Ramos (cell line): ENCODE results near the gene AKAP8.

ENCODE experiments used
- in situ Hi-C: fragments of 300-500 bp; cut with MboI; formaldehyde crosslinking; loops from one replicate; pipeline ENCODE4 v1.14.3; 2022; ENCODE audit warnings: low sequenced_read_pairs; ENCODE audit not compliant: unreplicated experiment

AKAP8 gene

DNA sequence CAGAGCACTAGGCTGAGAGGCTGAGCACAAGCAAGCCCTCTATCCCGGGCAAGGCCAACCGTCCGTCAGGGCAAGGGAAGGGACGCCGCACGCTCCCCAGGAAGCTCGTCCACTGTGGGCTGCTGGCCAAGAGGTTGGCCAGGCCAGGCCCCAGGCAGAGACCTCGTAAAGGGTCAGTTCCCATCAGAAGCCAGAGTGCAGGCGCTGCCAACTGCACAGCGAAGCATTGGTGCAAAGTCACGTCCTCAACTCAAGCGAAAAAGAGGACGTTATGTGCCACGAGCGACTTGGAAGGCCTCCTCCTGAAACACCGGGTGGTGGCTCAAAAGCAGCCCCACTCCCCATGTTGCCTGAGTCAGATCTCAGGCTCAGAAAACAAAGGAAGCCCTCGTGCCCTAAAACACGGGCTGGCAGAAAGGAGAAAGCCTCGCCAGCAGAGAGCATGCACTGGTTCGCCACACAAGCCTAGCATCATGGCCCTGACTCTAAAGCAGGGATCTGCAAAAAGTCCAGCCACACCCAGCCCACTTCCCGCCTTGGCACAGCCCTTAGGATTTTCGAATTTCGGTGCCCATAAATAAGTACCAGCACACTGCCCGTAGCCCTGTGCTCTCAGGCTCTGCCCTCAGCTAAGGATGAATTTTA is 4.7 kb downstream of the AKAP8 start:
- in situ Hi-C loops: loop anchor here (25.0 kb wide), 1 partner anchor 113 kb away; no protein-coding TSS in a partner anchor

DNA sequence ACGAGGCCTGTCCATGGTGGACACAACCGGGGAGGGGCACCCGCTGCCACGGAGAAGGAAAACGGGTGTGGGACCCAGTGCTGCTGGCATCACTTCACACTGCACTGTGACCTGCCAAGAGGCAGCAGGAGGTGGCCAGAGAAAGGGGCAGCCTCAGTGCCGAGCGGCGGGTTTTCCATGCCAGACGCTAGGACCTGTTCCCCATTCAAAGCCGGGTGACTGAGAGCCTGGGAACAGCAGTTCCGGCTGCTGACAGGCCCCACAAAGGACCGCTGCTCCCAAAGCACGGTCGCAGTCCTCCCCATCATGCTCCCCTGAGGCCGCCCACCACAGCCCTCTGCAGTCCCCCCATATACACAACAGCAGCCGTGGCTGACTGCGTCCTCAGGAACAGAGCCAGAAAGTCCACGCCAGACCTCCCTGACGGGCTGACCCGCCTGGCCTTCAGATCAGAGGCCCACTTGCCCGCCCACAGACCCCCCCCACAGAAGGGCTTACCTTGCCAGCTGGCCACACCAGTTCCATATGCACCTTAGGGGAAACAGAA is 5.4 kb downstream of the AKAP8 start:
- in situ Hi-C loops: loop anchor here (25.0 kb wide), 1 partner anchor 112 kb away; no protein-coding TSS in a partner anchor

DNA sequence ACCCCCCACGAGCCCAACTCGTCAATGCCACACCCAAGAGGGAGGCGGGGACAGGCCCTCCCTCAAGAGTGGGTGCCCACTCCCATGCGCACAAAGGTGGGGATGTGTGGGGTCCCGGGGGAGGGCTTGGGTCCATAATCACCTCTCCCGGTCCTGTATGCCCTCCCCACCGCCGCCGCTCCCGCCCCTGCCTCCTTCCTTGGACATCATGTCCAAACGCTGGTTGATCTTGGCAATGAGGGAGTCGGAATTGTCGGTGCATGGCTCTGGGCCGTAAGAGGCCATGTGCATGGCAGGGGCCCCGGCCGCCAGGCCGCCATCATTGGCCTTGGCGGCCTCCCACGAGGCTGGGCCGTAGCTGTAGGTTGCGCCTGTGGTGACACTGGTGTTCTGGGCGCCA is 5.9 kb downstream of the AKAP8 start:
- in situ Hi-C loops: loop anchor here (25.0 kb wide), 1 partner anchor 111 kb away; no protein-coding TSS in a partner anchor

DNA sequence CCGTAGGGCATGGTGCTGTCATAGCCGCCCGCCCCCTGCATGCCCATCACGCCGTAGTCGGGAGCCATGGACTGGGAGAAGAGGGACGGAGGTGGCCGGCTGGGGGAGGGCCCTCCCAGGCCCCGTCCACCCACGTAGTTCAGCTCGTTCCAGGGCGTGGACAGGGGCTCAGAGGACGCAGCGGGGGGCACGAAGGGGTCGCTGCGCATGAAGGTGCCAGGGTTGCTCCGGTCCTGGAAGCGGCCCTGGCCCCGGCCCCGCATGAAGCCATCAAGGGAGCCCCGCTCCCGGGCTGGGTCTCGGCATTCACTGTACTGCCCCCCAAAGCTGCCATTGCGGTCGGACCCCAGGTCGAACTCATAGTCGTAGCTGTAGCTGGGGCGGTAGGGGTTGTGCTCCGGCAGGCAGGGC is 6.7 kb downstream of the AKAP8 start:
- in situ Hi-C loops: loop anchor here (25.0 kb wide), 1 partner anchor 111 kb away; no protein-coding TSS in a partner anchor

DNA sequence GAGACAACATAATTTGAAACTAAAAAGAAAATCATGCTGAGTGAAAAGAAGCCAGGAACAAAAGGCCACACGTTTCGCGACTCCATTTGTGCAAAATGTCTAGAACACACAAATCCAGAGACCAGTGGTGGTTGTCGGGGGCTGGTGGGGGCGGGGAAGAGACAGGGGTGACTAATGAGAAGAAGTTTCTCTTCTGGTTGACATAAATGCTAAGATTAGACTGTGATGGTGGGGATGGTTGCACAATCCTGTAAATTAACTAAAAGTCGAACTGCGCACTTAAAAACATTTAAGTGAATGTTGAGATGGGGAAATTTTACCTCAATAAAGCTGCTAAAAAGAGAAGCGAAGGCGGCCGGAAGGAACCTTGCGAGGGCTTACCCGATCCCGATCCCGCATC is 7.1 kb downstream of the AKAP8 start:
- in situ Hi-C loops: loop anchor here (25.0 kb wide), 1 partner anchor 110 kb away; no protein-coding TSS in a partner anchor

DNA sequence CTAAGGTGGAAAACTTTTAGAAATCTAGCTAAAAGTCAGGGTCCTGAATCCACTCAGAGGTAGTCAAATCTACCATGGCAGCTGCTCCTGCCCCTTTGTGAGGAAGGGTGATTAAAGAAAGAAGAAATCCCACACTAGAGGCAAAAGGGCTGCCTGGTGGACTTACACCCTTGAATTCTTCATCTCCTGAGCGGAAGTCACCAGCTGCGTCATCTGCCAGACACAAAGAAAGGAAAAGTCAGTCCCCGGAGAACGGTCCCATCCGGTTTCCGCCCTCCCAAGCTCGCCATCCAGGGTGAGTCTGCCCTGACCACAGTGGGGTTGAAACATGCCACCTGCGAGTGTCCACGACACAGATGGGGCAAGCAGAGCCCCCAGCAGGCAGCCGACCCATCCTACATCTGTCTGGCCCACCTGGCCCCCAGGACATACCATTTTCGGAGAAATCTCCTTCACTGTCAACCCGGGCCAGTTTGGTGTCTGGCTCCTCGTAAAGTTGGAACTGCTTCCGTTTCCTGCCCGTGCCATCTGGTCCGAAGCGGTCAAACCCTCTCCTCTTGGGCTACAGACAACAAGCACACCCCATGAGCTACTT is 7.7 kb downstream of the AKAP8 start:
- in situ Hi-C loops: loop anchor here (25.0 kb wide), 1 partner anchor 110 kb away; no protein-coding TSS in a partner anchor

DNA sequence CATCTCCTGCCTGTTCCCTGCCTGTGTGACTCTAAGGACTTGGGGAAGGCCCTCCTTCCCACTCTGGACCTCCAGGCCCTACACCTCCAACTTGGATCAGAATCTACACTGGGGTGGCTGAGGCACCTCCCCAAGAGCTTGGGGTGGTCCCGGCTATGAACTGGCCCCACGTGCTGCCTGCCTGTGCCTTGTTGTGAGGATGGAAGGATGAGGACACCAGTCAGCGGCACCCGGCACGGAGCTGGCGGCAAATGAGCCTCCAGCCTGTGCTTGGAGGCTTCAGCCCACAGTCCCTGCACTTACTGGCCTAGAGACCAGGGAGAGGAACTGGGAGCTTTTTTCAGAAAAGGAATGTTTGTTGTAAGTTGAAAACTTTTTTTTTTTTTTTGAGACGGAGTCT is 8.5 kb downstream of the AKAP8 start:
- in situ Hi-C loops: loop anchor here (25.0 kb wide), 1 partner anchor 109 kb away; no protein-coding TSS in a partner anchor

DNA sequence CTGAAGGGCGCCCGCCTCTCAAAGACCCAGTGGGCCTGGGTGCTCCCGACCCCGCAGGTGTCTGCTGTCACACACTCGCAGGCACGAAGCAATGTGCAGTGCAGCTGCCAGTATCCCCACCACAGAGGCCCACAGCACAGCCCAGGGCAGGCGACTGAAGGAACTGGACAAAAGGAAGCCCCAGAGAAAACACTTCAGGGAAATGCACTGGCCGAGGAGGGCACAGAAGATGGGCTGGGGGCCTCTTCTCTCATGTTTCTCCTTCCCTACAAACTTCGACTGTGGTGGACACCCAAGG is 10.0 kb downstream of the AKAP8 start:
- in situ Hi-C loops: loop anchor here (25.0 kb wide), 1 partner anchor 107 kb away; no protein-coding TSS in a partner anchor

DNA sequence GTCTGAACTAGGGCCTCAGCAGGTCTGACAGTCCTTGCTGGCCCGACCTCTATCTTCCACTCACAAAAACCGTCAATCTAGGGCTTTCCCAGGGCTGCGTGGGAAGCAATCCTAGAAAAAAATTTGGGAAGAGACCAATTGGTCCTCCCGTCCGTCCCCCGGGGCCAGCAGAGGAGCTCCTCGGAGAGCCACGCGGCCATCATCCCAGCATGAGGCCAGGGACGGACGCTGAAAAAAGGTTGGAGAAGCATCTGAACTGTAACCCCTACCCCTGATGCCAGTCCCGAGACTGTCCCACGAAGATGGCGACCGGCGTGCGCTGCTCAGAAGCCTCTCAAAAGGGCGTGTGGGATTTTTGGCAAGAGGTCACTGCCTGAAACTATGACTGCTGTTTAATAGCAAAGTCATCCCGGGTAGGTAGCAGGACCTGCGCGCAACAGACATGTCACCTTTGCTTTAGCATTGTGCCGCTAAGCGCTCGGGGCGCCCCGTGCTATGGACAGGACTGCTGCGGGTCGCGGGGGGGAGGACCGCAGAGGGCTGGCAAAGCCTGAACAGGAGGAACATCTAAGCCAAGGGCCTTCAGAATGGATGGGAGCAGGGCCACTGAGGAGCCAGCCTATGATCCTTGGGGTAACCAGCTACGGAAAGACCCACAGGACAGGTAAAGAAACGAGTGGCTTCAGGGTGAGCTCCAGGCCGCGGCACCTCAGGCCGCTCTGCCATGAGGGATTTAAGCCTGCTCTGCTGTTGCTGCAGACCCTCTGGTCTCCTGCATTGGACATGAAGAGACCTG is 10.6 kb downstream of the AKAP8 start:
- in situ Hi-C loops: loop anchor here (25.0 kb wide), 1 partner anchor 107 kb away; no protein-coding TSS in a partner anchor

DNA sequence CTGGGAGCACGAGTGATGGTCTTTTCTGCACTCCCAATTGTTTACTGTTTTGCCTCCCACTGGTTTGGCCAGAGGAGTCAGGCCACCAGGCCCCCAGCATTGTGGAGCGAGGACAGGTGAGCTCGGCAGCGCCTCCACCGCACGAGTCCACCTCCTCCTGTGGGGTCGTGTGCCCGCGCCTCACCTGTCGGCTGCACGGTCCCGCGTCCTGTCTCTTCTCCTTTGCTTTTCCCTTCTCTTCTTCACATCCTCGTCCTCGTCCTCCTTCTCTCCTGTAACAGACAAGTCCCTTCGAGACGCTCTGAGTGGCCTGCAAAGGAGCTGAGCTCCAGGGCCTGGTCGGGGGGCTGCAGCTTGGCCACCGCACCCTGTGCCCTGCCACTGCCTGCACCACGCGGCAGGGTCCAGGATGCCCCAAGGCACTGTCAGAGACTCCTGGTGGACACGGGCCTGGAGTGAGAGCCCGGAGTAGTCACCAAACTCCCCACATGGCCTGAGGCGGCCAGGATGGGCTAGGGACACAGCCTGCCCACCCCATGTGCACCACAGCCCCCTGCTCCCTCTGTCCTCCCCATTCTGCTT is 11.4 kb downstream of the AKAP8 start:
- in situ Hi-C loops: loop anchor here (25.0 kb wide), 1 partner anchor 106 kb away; no protein-coding TSS in a partner anchor

DNA sequence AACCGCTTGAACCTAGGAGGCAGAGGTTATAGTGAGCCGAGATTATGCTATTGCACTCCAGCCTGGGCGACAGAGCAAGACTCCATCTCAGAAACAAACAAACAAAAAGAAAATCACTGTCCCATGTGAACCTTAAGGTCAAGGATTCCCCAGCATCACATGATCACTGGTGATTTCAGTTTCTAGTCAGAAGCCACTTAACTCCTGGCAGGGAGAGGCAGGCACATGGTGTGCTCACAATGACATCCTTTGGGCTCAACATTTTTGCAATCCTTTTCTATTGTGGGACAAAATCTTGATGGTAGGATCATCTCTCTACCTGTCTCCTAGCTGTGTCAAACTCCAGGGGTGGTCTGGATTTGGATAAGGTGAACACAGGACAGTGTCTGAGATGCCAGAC is 12.1 kb downstream of the AKAP8 start:
- in situ Hi-C loops: loop anchor here (25.0 kb wide), 1 partner anchor 105 kb away; no protein-coding TSS in a partner anchor

DNA sequence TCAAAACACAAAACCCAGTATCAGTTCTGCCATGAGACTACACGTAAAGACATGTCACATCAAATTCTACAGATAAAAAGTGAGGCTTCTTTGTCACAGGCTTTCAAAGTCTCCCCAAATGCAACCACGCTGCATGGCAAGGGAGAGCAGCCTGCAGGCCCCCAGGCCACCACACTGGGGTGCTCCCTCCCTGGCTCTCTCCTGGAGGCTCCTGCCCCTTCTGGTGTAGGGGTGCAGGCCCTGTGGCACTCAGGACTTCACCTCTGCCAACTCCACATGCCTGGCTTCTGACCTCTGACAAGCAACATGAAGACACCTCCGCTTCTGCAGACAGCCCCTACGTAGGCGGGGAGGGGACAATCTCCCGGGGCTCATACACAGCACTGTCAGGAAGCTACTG is 14.3 kb downstream of the AKAP8 start:
- in situ Hi-C loops: loop anchor here (25.0 kb wide), 1 partner anchor 103 kb away; no protein-coding TSS in a partner anchor

DNA sequence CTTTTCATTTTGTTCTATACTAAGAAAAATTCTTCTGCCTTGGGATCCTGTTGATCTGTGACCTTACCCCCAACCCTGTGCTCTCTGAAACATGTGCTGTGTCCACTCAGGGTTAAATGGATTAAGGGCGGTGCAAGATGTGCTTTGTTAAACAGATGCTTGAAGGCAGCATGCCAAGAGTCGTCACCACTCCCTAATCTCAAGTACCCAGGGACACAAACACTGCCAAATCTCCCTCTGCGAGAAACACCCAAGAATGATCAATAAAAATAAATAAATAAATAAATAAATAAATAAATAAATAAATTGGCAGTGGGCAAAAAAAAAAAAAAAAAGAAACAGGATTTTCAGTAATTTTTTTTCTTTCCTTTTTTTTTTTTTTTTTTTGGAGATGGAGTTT is 15.8 kb downstream of the AKAP8 start:
- in situ Hi-C loops: loop anchor here (25.0 kb wide), 1 partner anchor 101 kb away; no protein-coding TSS in a partner anchor

DNA sequence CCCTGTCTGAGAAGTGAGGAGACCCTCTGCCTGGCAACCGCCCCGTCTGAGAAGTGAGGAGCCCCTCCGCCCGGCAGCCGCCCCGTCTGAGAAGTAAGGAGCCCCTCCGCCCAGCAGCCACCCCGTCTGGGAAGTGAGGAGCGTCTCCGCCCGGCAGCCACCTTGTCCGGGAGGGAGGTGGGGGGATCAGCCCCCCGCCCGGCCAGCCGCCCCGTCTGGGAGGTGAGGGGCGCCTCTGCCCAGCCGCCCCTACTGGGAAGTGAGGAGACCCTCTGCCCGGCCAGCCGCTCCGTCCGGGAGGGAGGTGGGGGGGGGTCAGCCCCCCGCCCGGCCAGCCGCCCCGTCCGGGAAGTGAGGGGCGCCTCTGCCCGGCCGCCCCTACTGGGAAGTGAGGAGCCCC is 16.5 kb downstream of the AKAP8 start:
- in situ Hi-C loops: loop anchor here (25.0 kb wide), 1 partner anchor 101 kb away; no protein-coding TSS in a partner anchor

DNA sequence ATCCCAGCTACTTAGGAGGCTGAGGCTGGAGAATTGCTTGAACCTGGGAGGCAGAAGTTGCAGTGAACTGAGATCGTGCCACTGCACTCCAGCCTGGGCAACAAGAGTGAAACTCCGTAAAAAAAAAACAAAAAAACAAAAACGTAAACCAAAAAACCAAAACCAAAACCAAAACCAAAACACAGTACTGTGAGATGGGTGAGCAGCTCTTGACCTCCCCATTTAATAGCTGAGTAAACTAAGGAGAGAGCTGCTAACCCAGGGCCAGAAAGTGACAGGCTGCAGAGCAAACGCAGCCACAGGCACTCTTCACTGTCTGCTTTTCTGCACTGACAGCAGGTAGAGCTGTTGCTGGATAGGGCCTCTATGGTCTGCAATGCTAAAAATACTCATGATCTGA is 19.6 kb downstream of the AKAP8 start:
- in situ Hi-C loops: loop anchor here (25.0 kb wide), 1 partner anchor 98 kb away; no protein-coding TSS in a partner anchor

DNA sequence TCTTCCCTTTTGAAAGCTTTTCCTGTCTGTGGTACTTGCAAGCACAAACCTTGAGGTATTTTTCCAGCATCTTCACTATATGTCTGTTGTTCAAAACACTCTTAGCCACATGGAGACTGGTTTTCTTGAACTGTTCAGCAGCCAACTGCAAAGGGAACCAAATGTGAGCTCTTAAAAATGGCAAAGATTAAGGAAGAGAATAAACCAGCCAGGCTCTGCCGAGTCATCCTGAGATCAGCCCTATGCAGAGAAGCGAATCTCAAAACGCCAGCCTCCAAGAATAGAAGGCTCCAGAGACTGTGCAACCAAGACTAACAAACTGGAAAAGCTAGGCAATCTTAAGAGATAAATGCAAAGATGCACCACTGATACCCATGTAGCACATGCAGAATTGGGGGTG is 20.7 kb downstream of the AKAP8 start:
- in situ Hi-C loops: loop anchor here (25.0 kb wide), 1 partner anchor 97 kb away; no protein-coding TSS in a partner anchor

DNA sequence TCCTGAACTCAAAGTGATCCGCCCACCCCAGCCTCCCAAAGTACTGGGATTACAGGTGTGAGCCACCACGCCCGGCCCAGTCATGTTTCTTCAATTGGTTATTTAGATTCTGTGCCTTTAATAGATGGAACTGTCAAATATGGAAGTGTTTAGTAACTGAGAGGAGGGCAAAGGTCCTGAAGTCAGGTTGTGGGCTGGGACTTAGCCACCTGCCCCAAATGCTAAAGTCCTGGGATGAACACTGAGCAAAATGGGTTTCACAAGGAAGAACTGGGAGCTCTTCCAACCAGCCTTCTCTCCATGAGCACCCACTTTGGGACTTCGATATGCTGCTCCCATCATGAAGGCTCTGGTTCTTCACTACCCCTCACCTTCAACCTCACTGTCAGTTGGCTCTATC is 21.7 kb downstream of the AKAP8 start:
- in situ Hi-C loops: loop anchor here (25.0 kb wide), 1 partner anchor 96 kb away; no protein-coding TSS in a partner anchor

DNA sequence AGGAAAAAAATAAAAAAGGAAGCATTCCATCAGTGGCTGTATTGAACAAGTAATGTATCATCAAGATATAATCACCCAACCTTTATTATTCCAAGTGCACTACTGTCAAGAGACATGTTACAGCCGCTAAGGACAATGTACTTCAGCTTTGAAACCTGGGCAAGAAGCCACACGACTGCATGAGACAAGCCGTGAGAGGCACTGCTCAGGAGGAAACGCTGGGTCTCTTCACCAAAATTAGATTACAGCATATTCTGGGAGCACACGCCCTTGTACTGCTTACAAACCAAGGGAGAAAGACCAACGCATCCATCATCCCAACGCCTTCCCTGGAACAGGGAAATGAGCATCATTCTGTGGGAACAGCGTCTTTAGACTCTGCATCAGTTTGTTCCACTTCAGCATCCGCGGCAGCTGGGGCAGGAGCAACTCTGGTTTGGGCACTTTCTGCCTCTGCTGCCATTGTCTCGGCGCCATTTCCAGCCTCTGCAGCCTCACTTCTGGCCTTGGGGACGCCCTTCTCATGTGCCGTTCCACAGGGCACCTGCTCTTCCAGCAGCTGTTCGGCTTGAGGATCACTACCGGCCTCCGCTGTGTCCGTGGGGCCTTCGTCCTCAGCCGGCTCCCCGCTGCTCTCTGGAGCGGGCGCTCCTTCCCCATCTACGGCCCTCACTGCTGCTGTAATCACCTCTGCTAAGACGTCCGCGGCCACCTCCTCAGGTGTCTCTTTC is 24.9 kb downstream of the AKAP8 start:
- in situ Hi-C loops: loop anchor here (25.0 kb wide), 1 partner anchor 92 kb away; no protein-coding TSS in a partner anchor

DNA sequence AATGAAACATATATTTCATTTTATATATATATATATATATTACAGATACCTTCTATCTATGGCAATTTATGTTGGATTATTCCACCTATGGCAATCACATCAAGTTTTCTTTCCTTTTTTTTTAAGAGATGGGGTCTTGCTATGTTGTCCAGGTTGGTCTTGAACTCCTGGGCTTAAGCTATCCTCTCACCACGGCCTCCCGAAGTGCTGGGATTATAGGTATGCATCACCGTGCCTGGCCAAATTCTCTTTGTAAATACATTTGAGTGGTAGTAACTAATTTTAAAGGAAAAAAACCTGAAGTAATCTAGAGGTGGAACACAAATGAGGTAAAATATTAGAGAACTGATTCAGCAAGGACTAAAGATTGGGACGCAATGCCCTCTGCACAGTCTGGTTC is 25.7 kb downstream of the AKAP8 start:
- in situ Hi-C loops: loop anchor here (25.0 kb wide), 1 partner anchor 92 kb away; no protein-coding TSS in a partner anchor
